Cardiac ventricle fibroblast (primary cell): ENCODE measurements around the gene CALU. TPM values are rescaled to one million over a fixed set of nuclear protein-coding genes. Genes with fewer than 3 reads are reported as not detected.

Experiments used
- total RNA-seq: library from RNA; depleted of rRNA; stranded (reverse); fragments of >200 nt; gene quantifications from 2 replicates; pipeline ENCODE4 v1.2.3, GENCODE V29; 2015

Gene CALU
- 294 and 337 TPM in 2 replicates for total RNA-seq

GRCh38 chr7:128739048-128739962, at the start of gene CALU:
CALU (plus strand) TSS chr7:128739359; CDS start chr7:128748584, 9,225 bp downstream.

GRCh38 chr7:128775744-128776474, 36.8 kb downstream of the CALU start, which contains the start of gene OPN1SW:
OPN1SW (minus strand) TSS chr7:128775794; CDS start chr7:128775781, 13 bp downstream.

DNA sequence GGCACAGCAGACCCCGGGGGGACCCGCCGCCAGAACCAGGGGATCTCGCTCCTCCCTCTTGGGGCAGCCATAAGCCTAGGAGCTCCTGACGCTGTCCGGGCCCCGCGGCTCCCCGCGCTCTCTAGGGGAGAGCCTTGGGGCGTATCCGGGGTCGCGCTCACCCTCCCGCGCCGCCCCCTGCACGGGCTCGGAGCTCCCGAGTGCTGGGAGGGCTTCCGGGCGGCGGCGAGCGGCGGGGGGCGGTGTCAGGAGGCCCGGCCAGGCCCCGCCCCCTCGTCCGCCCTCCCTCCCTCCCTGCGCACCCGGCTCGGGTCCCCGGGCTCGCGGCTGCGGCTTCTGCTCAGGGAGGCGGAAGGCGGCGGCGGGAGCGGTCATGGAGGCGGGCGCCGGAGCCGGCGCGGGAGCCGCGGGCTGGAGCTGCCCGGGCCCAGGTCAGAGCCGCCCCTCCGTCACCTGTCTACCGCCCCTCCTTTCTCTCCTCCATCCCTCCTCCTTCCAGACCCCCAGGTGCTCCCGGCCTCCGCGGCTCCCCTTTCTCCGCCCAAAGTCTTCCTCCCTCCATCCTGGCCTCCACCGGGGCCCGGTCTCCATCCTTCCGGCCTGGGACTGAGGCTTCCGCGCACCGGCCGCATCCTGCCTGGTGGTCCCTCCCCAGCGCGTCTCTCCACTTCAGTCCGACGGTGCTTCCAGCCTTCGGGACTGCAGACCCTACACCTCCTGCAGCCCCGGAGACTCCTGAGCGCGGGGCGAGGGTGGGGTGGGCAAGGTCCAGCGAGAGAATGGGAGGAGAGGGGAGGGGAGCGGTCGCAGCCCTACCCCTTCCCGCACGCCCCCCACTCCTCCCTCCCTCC, 52.2 kb downstream of the CALU start, which contains the start of gene CCDC136:
Gene CCDC136, plus strand, starts transcription at position 848 of the 851 bp plus-strand sequence. CDS start 444 bp downstream, outside the sequence.

Other genes starting within 250 kb of the CALU start
- gene GARIN1A, start 67.1 kb upstream of the CALU start, total RNA-seq: 0.19 and 0.20 TPM in 2 replicates
- gene OPN1SW, start 36.4 kb downstream of the CALU start, total RNA-seq: not detected in 2 replicates
- gene CCDC136, start 52.6 kb downstream of the CALU start, total RNA-seq: 0.62 and 2.5 TPM in 2 replicates
- gene FLNC, start 91.0 kb downstream of the CALU start, total RNA-seq: 94.0 and 106 TPM in 2 replicates
- gene ATP6V1F, start 123.5 kb downstream of the CALU start, total RNA-seq: 58.9 and 98.5 TPM in 2 replicates
- gene KCP, start 171.3 kb downstream of the CALU start, total RNA-seq: not detected in 2 replicates
- not detected in 2 replicates for gene IRF5, start 198.6 kb downstream of the CALU start, total RNA-seq